ENCODE results near the gene WSCD2. TPM values are rescaled to one million over a fixed set of nuclear protein-coding genes. Genes with fewer than 3 reads are reported as not detected.

WSCD2 gene
- polyA plus RNA-seq, 1 donor from 2014 or later = 5.8 TPM

- no peak for TF ChIP-seq EZH2 (IDR thresholded peaks at IDR 0.05; ENCODE audit: borderline replicate concordance, insufficient read depth, low read length, poor library complexity, severe bottlenecking)
- no peak for TF ChIP-seq TAF1 (IDR thresholded peaks at IDR 0.05; ENCODE audit: low read depth)
- TF ChIP-seq SMC3 (conservative IDR thresholded peaks at IDR 0.05; ENCODE audit: poor library complexity) = no peak
- TF ChIP-seq CTCF (IDR thresholded peaks at IDR 0.05; ENCODE audit: poor library complexity, severe bottlenecking) = no peak
- no peak for TF ChIP-seq REST (IDR thresholded peaks at IDR 0.05; ENCODE audit: borderline replicate concordance)
- no peak for TF ChIP-seq POLR2AphosphoS5 (IDR thresholded peaks at IDR 0.05)
- no peak for TF ChIP-seq EP300 (conservative IDR thresholded peaks at IDR 0.05; ENCODE audit: poor library complexity, severe bottlenecking)
- TF ChIP-seq RAD21 (conservative IDR thresholded peaks at IDR 0.05) = no peak
- no peak for TF ChIP-seq MXI1 (conservative IDR thresholded peaks at IDR 0.05; ENCODE audit: poor library complexity, severe bottlenecking)
- H3K9me2 ChIP-seq (ENCODE audit: insufficient read depth, low read length) = no peaks in the 10 kb centered on the region
- no peaks in the 10 kb centered on the region for H3K9me3 ChIP-seq (ENCODE audit: low read length)
- no peaks in the 10 kb centered on the region for H3K36me3 ChIP-seq (ENCODE audit: insufficient read depth, low read length)
- H4K20me1 ChIP-seq (ENCODE audit: insufficient read depth) = no peaks in the 10 kb centered on the region
- H3K4me2 ChIP-seq (ENCODE audit: low read length) = no peak overlapping the region
- H2AFZ ChIP-seq (ENCODE audit: low read depth, low read length) = no peak overlapping the region
- H3K27ac ChIP-seq (ENCODE audit: low read length) = no peak overlapping the region
- no peaks in the 10 kb centered on the region for H3K27me3 ChIP-seq (ENCODE audit: insufficient read depth, low read depth, low read length)
- H3K4me3 ChIP-seq (ENCODE audit: low read length) = no peak overlapping the region
- no peak overlapping the region for H3K9ac ChIP-seq (ENCODE audit: low read length)
- no peaks in the 10 kb centered on the region for H3F3A ChIP-seq (ENCODE audit: insufficient read depth, low read length, poor library complexity, severe bottlenecking)
- H3K79me2 ChIP-seq (replicated peaks; ENCODE audit: insufficient read depth, low read length) = no peaks in the 10 kb centered on the region
Observed at GRCh38 chr12:108193493-108193892, 64.4 kb downstream of the WSCD2 start.

- Histone ChIP-seq H2AFZ (ENCODE audit: low read depth, low read length) (no peak overlapping the region), H3F3A (ENCODE audit: insufficient read depth, low read length, poor library complexity, severe bottlenecking) (no peaks in the 10 kb centered on the region), H3K9me3 (ENCODE audit: low read length) (no peaks in the 10 kb centered on the region), H3K4me2 (ENCODE audit: low read length) (no peak overlapping the region), H3K27ac (ENCODE audit: low read length) (no peak overlapping the region), H3K27me3 (ENCODE audit: insufficient read depth, low read depth, low read length) (no peaks in the 10 kb centered on the region), H3K9me2 (ENCODE audit: insufficient read depth, low read length) (no peaks in the 10 kb centered on the region), H3K4me3 (ENCODE audit: low read length) (no peak overlapping the region), H3K36me3 (ENCODE audit: insufficient read depth, low read length) (no peaks in the 10 kb centered on the region), H3K79me2 (replicated peaks; ENCODE audit: insufficient read depth, low read length) (no peaks in the 10 kb centered on the region), H4K20me1 (ENCODE audit: insufficient read depth) (no peaks in the 10 kb centered on the region), H3K9ac (ENCODE audit: low read length) (no peak overlapping the region)
- TF ChIP-seq REST (IDR thresholded peaks at IDR 0.05; ENCODE audit: borderline replicate concordance) = no peak
- no peak for TF ChIP-seq EZH2 (IDR thresholded peaks at IDR 0.05; ENCODE audit: borderline replicate concordance, insufficient read depth, low read length, poor library complexity, severe bottlenecking)
- TF ChIP-seq POLR2AphosphoS5 (IDR thresholded peaks at IDR 0.05) = no peak
- TF ChIP-seq TAF1 (IDR thresholded peaks at IDR 0.05; ENCODE audit: low read depth) = no peak
- TF ChIP-seq MXI1 (conservative IDR thresholded peaks at IDR 0.05; ENCODE audit: poor library complexity, severe bottlenecking) = no peak
- peak; percentile 76 for TF ChIP-seq CTCF (IDR thresholded peaks at IDR 0.05; ENCODE audit: poor library complexity, severe bottlenecking)
- TF ChIP-seq RAD21 (conservative IDR thresholded peaks at IDR 0.05) = peak; percentile 70
- TF ChIP-seq SMC3 (conservative IDR thresholded peaks at IDR 0.05; ENCODE audit: poor library complexity) = peak; percentile 75
- TF ChIP-seq EP300 (conservative IDR thresholded peaks at IDR 0.05; ENCODE audit: poor library complexity, severe bottlenecking) = no peak
Observed at GRCh38 chr12:108193917-108194316, 64.8 kb downstream of the WSCD2 start.

All from neural cell (in vitro differentiated cells).